Right ventricle myocardium superior (tissue), 1 donor: Measurements from ENCODE around the gene LCN1. TPM values are rescaled to one million over a fixed set of nuclear protein-coding genes. Genes with fewer than 3 reads are reported as not detected.
"Not testable (repeated sequence)": the region's sequence is repeated elsewhere in the genome, so short reads cannot be mapped to it uniquely, and the experiment has no call there.

Experiments used
- ATAC-seq: fragments of 200-7000 bp; cut with Tn5 transposase; one replicate; pipeline ENCODE4 v1.9.1; 2020; ENCODE audit warnings: mild to moderate bottlenecking; ENCODE audit not compliant: poor library complexity
- DNase-seq: peaks from one replicate; pipeline ENCODE4 v3.0.0-alpha.2; 2020
- intact Hi-C: fragments of 100-400 bp; cut with DNase I; formaldehyde crosslinking; loops from one replicate; pipeline ENCODE4 v1.11.2; 2022
- total RNA-seq: library from RNA; stranded (reverse); fragmentation: NEBNext Ultra II Directional; extraction: Animal tissue kit (Norgen Biotek cat#: 25700); gene quantifications from one replicate; pipeline ENCODE4 v1.2.1, GENCODE V29; 2021
- donor health status: DM: no; HTN: yes; CAD: no; lungs with severe emphysema.

Gene LCN1
- total RNA-seq, 1 donor from 2014 or later, result not detected

DNA sequence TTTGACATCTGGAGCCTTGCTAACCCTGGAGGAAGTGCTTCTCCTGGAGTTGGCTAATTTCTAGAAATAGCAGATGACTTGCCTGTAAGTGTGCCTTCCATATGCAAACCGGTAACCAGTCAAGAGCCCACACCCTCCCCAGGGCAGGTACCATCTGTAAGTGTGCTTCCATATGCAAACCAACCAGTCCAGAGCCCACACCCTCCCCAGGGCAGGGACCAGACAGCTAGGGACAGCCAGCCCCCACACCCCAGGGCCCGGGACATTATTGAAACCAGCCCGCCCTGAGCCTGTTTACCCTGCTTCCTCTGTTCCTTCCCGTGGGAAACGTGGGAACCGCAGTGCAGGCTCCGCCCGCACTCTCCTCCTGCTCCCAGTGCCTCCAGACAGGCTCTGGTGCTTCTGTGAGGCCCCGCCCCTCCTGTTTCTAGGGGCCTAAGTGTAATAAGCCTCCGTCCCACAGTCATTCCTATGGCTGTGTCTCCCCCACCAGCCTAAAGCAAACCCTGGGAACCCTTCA is 13.0 kb downstream of the LCN1 start:
- intact Hi-C loops, ATAC-seq: not testable (repeated sequence)

DNA sequence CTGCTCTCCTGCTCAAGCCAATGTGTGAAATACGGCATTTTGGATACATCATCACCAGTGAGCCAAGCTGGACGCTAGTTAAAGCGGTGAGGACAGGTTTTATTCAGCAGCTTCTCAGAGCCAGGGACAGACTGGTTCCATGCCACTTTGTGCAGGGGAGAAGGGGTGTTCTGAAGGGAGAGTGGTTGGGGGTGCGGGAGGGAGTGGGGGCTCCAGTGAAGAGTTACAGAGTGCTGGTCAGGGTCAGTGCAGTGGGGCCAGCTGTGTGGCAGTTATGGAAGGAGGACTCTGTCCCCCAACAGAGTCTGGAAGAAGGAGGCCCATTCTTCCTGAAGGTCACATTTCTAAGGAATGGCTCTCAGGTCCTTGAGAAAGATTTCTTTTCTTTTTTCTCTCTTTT is 13.6 kb downstream of the LCN1 start:
- intact Hi-C loops, ATAC-seq, DNase-seq: not testable (repeated sequence)

More for the DNA sequence above, 13.0 kb downstream of the LCN1 start:
- DNase-seq, result not testable (repeated sequence)

DNA sequence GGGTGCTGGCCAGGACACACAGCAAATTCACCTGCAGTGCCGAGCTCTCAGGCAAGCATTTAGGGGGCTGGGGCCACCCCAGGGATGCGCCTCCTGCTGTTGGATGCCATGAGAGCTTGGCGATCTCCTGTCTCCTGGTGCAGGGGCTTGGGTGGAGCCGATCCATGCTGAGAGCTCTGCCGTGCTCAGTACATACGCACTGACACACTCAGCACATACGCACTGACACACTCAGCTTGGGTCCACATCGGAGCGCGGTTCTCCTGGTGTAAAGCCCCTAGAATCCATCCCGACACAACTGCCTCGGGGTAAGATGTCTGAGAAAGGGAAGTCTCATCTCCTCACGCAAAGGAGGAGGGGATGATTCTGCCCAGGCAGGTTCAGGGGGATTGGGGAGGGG is 14.4 kb downstream of the LCN1 start:
- intact Hi-C loops, DNase-seq, ATAC-seq: not testable (repeated sequence)

DNA sequence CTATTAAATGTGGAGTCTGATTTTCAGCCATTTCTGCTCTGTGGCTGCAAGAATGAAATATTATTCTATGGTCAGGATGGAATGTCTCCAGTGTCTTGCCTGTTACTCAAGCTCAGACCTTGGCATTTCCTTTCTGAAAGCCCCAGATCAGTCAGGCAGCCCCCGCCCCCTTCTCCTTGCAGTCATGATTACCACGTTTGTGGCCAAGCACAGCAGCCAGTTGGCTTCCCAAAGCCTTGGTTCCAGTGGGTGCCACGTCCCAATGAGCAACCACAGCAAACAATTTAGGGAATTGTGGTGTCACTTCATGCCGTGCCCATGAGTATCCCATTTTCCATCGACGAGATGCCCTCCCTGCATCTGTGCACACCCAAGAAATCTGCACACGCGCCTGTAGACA is 15.0 kb downstream of the LCN1 start:
- ATAC-seq, result no peak
- intact Hi-C loops, result no loop called here
- no peak for DNase-seq

DNA sequence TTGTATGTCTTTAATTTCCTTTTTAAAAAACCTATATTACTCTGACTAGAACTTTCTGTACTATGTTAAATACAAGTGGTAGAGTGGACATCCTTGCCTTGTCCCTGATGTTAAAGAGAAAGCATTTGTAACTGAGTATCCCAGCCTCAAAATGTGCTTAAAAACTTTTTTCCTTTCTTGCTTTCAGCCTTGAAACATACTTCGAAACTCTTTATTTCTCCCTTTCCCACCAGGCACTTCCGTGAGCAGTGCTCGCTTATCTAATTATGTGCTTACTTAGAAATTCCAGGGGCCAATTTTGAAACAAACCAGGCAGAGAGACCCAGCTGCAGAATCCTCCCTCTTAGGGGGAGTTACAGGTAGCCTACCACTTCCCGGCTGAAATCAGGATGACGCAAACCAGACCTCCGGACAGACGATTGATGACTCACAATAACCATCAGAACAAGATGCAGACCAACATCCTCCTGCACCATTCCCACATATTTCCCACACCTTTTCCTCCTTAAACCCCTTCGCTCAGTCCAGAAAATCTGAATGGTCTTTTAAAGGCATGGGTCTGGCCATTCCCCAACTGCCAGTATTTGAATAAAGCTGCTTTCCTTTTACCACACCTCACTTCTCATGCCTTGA is 22.1 kb downstream of the LCN1 start:
- intact Hi-C loops, DNase-seq, ATAC-seq: not testable (repeated sequence)

DNA sequence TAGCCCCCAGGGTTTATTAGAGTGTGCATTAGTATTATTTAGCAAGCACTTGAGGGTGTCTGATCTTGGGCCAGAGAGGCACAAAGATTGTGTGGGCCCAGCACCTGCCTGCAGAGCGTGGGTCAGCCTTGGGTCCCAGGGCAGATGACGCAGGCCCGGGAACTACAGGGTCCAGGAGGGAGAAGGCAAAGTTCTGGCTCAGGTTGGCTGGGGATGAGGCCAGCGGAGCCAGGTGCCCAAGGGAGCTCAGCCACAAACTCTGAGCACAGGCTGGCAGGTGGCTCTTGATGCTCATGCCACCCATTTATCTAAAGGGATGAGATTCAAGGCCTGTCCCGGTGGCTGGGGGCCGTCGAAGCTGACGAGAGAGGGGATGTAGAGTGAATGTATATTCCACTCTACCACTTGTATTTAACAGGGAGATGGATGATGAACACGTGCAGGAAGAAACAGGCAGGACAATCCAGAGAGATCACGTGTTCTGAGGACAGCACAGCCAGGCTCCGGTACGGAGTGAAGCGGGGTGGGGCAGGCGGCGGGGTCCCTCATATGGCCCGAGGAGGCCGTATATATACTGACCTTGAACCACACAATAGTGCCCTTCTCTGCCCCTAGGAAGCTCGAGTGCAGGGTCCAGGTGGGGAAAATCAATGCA is 23.9 kb downstream of the LCN1 start:
- ATAC-seq, result no peak
- DNase-seq, result no peak
- intact Hi-C loops, result no loop called here

DNA sequence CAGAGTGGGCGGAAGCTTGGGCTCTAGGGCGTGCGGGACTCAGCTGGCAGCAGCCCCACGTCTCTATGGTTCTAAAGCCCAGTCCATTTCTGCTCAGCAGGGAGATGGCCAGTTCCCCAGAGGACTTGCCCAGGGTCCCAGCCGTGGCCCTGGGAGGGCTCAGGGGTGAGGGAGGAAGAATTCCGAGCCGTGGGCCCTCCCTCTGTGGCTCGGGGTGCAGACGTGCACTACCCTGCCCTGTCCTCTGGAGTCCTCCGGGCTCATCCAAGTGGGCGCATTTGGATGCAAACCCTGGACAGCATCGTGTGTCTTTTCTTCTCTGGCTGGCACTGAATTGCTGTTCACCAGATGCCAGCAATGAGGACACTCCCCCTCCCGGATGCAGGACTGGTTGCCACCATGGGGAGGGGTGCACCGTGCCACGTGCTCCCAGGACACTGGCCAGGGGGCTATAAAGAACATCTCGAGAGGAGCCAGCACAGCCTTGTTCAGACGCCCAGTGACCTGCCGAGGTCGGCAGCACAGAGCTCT is 24.5 kb downstream of the LCN1 start, which contains the start of gene OBP2A:
Gene OBP2A, plus strand, starts transcription at position 481 of the 531 bp plus-strand sequence. CDS start 55 bp downstream, outside the sequence.
- ATAC-seq, DNase-seq, intact Hi-C loops: not testable (repeated sequence)

DNA sequence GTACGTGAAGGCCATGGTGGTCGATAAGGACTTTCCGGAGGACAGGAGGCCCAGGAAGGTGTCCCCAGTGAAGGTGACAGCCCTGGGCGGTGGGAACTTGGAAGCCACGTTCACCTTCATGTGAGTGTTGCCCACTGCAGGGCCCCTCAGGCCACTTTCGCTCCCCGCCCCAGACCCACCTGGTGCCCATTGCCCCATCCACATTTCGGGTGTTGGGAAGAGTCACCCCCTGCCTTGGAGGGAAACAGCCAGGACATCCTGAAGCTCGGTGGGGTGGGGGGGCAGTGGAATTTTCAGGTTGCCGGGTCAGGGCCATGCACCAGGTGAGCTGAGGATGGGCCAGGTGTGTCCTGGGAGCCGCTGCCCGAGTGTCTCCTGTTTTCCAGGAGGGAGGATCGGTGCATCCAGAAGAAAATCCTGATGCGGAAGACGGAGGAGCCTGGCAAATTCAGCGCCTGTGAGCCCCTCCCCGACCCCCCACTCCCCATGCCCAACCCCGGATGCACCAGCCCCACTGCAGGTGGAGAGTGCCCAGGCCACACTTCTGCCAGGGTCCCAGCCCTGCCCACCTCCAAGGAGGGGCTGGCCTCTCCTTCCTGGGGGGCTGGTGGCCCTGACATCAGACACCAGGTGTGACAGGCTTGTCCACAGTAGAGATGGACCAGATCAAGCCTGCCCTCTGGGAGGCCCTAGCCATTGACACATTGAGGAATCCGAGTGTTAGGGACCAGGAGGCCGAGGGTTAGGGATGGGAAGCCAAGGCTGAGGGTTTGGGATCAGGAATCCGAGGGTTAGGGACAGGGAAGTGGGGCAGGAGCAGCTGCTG is 25.8 kb downstream of the LCN1 start:
- intact Hi-C loops, DNase-seq, ATAC-seq: not testable (repeated sequence)

DNA sequence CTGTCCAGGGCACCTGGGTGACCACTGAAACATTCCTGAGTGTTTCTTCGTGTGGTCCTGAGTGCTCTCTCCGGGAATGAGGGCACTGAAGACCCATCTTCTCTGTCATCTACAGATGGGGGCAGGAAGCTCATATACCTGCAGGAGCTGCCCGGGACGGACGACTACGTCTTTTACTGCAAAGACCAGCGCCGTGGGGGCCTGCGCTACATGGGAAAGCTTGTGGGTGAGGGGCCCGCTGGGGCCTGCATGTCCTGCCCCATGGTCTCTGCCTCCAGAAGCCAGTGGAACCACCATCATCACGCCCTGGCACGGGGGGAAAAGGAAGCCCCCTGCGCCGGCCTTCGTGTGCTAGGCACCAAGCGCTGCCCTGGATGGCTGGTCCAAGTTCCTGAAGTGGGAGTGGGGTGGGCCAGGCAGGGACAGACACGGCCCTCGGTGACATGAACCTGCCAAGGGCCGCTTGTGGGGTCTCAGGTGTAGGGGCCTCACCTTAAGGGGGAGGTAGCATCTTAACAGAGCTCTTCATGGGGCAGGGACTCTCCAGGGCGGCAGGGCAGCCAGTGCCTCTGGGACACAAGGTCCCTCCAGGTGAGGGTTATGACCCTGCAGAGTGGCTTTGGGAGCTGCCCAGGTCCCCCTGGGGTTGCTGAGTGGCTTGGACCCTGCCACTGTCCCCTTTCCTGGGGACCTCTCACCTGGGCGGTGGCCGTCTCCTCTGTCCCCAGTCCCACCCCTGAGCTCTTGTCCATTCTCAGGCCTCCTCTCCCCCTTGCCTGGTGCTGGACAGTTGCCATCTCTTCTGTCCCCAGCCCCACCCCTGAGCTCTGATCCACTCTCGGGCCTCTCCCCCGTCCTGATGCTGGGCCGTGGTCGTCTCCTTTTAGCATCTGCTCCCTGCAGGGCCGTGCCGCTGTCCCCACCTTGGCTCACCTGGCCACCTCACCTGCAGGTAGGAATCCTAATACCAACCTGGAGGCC is 26.8 kb downstream of the LCN1 start:
- ATAC-seq, result no peak
- intact Hi-C loops, result no loop called here

DNA sequence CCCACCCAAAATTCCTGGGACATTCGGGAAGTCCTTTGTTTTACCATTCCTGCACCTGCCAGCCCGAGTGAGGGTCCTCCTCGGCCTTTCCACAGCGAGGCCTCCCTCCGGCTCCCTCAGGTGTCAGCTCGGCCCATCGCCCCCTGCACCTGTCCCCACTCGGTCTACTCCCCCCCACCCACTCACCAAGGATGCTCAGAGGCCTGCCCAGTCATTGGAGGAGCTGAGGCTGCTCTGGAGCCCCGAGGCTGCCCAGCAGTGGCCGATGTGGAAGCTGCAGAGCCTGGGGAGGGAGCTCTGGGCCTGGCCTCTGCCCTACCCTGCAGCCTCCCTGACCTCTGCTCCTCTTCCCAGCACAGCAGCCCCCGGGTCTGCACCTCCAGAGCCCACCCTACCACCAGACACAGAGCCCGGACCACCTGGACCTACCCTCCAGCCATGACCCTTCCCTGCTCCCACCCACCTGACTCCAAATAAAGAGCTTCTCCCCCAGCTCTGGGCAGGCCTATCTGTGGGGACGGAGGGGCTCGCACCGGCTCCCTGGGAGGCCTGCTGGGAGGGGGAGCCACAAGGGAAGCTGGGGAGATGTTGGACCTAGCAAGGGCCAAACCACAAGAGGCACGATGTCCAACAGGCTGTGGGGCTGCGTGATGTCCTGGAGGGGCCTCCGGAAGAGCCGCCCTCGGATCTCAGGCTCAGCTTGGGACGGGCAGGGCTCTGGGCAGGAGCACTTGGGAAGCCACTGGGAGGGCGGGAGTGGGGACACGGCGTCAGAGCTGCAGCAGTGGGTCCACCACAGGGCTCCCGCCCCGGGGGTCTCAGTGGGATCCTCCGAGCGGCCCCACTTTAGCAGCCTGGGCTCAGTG is 28.5 kb downstream of the LCN1 start:
- intact Hi-C loops, ATAC-seq, DNase-seq: not testable (repeated sequence)

More for the DNA sequence above, 26.8 kb downstream of the LCN1 start:
- DNase-seq, result no peak

DNA sequence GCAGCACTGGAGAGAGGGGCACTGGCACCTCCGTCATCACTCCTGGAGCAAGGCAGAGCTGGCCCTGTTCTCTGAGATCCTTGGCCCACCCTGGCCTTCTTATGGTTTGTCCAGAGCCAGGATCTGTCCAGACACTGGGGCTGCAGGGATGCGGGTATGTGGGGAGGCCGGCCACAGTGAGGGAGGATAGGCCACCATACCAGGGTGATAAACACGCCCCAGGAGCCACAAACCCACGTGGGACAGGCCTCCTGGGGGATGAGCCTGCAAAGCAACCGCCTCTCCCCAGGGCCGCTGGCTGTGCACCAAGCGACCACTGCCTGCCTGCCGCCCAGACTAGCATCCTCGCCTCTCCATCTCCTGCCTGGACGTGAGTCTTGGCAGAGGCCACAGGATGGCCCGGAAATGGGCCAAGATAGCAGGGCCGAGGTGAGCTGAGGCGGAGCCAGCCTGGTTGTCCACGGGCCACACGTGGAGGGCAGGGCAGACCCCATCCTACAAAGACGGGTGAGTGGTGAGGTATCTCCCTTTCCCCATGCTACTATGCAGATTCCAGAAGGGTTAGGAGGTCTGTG is 29.2 kb downstream of the LCN1 start:
- DNase-seq, result no peak
- intact Hi-C loops, result no loop called here

DNA sequence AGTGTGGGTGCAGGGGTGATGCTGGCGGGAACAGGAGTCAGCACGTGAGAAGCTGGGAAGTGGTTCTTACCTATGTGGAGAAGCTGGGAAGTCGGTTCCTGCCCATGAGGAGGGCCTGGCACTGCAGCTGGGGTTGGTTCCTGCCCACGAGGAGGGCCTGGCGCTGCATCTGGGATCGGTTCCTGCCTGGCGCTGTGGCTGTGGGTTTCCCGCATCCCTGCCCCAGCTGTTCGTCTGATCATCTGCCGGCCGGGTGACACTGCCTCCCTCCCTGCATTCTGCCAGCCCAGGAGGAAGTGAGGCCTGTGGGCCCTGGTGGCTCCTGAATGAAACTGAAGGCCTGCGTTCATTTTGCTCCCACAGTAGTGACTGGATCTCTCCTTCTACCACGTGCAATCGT is 29.8 kb downstream of the LCN1 start:
- intact Hi-C loops, result no loop called here
- no peak for ATAC-seq
- DNase-seq, result no peak

More for the DNA sequence above, 29.2 kb downstream of the LCN1 start:
- ATAC-seq, result no peak

DNA sequence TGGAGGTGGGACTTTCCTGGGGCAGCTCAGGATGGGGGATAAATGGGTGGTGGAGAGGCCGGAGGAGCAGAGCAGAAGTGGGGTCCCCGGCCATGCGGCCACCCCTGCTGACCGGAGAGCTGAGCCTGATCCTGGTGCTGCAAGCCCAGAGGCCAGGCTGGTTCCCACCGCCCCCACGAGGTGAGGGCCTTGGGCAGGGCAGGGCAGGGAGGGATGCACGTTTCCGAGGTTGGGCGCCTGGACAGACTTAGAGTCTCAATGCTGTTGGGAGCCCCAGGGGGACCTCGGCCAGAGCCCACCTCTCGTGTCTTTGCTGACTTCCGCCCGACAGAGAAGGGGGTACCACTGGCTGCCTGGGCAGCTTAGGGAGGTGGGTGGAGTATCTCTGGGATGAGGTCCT is 30.2 kb downstream of the LCN1 start:
- intact Hi-C loops, result no loop called here
- ATAC-seq (no peak), DNase-seq (no peak)

DNA sequence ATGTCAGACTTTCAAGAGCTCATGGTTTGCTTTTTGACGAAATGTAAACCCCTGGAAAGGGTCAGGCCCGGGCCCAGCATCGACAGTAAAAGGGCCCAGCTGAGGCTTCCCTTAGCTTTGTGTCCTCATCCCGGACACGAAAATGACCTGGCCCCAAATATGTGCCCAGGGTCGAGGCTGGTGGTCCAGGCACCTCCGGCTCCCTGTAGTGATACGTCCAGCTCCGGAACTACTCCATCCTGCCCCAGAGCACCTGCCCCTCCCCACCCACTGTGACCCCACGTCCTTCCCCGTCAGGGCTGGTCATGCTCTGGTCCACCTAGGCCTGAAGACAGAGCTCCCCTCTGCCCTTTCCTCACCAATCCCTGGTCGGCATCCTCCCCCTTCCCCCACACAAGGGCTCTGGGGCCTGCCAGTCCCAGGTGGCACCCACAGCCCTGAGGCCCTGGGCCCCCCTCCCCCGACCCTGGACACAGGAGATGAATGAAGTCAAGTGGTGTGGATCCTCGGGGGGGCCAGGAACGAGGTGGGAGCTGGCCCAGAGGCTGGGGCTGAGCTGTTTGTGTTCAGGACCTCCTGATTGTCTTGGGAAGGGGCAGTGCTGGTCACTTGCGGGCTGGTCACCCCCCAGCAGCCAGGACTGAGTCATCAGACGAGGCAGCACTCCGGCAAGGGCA is 30.9 kb downstream of the LCN1 start:
- DNase-seq (no peak), ATAC-seq (no peak)
- intact Hi-C loops, result no loop called here

DNA sequence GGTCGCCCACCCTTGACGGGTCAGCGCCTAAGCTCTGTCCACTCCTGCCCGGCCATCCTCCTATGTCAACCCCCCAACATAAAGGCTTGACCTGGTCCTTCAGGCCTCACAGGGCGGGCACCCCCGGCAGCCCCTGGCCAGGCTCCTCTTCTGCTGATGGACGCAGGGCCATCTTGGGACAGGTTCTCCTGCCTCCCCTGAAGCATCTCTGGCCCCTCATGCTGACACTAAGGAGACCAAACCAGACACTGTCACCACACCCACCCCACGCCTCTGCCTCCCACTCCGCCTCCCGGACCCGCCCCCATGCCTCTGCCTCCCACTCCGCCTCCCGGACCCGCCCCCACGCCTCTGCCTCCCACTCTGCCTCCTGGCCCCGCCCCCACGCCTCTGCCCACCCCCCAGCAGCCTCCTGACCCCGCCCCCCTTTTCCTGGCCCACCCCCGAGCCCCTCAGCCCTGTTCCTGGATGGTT is 31.5 kb downstream of the LCN1 start:
- ATAC-seq, result no peak
- intact Hi-C loops, result no loop called here
- DNase-seq, result no peak

DNA sequence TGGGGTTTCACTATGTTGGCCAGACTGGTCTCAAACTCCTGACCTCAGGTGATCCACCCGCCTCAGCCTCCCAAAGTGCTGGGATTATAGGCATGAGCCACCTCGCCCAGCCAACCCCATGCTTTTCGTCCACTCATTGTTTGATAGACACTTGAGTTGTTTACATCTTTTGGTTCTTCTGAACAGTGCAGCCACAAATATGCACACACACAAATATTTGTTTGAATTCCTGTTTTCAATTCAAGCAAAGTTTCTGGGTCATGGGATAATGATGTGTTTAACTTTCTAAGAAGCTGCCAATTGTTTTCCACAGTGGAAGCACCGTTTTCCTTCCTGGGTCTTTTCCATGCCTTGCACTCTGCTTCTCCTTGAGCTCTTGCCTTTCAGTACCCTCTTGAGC is 33.5 kb downstream of the LCN1 start:
- DNase-seq (no peak), ATAC-seq (no peak)
- intact Hi-C loops, result no loop called here
